ENCODE data around the gene TSPAN9. TPM values are rescaled to one million over a fixed set of nuclear protein-coding genes. Genes with fewer than 3 reads are reported as not detected.

The TSPAN9 gene
- total and polyA plus RNA-seq, 2 of the 4 experiments (the other 2 are of a cell fraction), result 17.7 to 39.1 TPM

DNA sequence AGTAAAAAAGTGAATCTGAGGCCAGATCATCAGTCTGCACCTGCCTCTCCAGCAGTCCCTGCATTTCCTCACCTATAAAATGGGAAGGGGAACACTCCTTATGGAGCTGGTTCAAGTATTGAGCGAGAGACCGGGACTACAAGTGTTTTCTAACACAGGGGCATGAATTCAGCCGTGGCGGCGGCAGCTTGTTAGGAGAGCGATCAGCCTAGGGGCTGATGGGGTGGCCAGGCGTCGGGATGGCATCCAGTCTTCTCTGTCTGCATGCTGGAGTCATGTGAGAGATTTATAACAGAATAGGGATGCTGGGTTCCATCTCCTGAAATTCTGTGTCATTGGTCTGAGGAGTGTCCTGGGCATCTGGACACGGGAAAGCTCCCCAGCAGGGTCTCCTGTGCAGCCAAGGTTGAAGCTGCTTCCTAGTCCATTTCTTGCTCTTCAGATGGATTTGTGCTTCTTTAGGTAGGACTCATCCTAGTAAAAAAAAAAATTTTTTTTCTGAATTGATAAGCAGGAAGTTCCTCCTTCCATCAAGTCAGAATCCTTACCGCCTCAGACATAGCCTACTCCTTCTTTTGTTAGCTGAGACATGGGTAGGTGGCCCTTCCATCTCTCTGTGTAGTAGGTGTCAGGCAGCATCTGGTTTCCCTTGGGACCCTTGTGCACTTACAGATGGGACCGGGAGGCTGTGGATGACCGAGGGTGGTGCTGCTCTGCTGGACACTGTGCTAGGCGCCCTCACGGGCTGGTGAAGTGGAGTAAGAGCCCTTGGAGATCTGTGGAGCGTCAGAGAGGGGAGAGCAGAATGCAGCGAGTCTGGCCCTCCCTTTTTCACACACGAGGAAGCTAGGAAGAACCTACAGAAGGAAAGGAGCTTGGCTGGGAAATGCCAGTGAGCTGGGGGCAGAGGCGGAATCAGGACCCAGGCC lies 146.7 kb downstream of the TSPAN9 start (continued):
- TF ChIP-seq SMC3 (IDR thresholded peaks at IDR 0.05; ENCODE audit: low read depth, low read length), result no peak
- no peak for TF ChIP-seq FOS (IDR thresholded peaks at IDR 0.05; ENCODE audit: low read depth, low read length)

- H3K9me1 ChIP-seq (ENCODE audit: insufficient read depth, low read length), result 0 out of 2 replicates have a peak, but pooled peaks cover 6% of the 10 kb centered on the region
- no peak overlapping the region for H3K4me2 ChIP-seq (ENCODE audit: low read depth, low read length)
- no TSS peak for BruUV-seq (replicated peaks)
- dilution Hi-C loops (cut with HindIII; ENCODE audit: low sequenced_read_pairs, unreplicated experiment), result no loop called here
- H4K91ac ChIP-seq (ENCODE audit: insufficient read depth, low read depth, low read length), result no peak overlapping the region
- no peak overlapping the region for H3K4me3 ChIP-seq (ENCODE audit: insufficient read depth, low read depth, low read length)
- H2AK5ac ChIP-seq (ENCODE audit: low read depth, low read length), result 0 out of 2 replicates have a peak overlapping the region, but pooled peaks have one; percentile 15
- peak overlapping the region; percentile 39 for H2AK9ac ChIP-seq (replicated peaks; ENCODE audit: low read depth, low read length, poor library complexity)
- no peaks in the 10 kb centered on the region for H3K27me3 ChIP-seq (ENCODE audit: control insufficient read depth, insufficient read depth, low read length)
- no peak overlapping the region for H2BK15ac ChIP-seq (ENCODE audit: low read depth, low read length)
- no peak overlapping the region for H2BK20ac ChIP-seq (ENCODE audit: low read depth, low read length)
- H3K4ac ChIP-seq (ENCODE audit: low read depth, low read length), result 0 out of 2 replicates have a peak overlapping the region, but pooled peaks have one; percentile 6
- no peak overlapping the region for H3K9ac ChIP-seq (ENCODE audit: low read depth, low read length)
- H3K23ac ChIP-seq (ENCODE audit: low read depth, low read length), result no peak overlapping the region
- no peak overlapping the region for H2BK120ac ChIP-seq (ENCODE audit: low read depth, low read length)
- no peaks in the 10 kb centered on the region for H3K36me3 ChIP-seq (ENCODE audit: control insufficient read depth, insufficient read depth, low read length)
- H2AFZ ChIP-seq (replicated peaks; ENCODE audit: low read length, poor library complexity), result no peak overlapping the region
- H3K27ac ChIP-seq (ENCODE audit: insufficient read depth, low read length), result no peak overlapping the region
- peaks cover 4% of the 10 kb centered on the region for H3K9me3 ChIP-seq (ENCODE audit: control insufficient read depth, insufficient read depth, low read length)
- CTCF ChIA-PET, result no interaction called here
- H3K4me1 ChIP-seq (ENCODE audit: control insufficient read depth, insufficient read depth, low read length), result peaks cover 13% of the 10 kb centered on the region
- peaks cover 0 to 5% of the 10 kb centered on the region in 2 experiments; a peak in 2 of 4 replicates for H3K79me1 ChIP-seq (ENCODE audit: low read depth in 1 of 2, low read length in 2 of 2)
- intact Hi-C loops (cut with micrococcal nuclease), result no loop called here
- DNase-seq (no peak), ATAC-seq (ENCODE audit: low read depth) (no peak)
- H4K5ac ChIP-seq (ENCODE audit: low read depth, low read length), result no peak overlapping the region
- POLR2A ChIA-PET (ENCODE audit: unreplicated experiment), result no interaction called here
- no peak overlapping the region for H3K18ac ChIP-seq (ENCODE audit: low read depth, low read length)
- H4K8ac ChIP-seq (ENCODE audit: low read depth in 2 of 2, low read length in 2 of 2), result no peak overlapping the region
- no peak overlapping the region for H2BK5ac ChIP-seq (ENCODE audit: low read depth, low read length, poor library complexity, severe bottlenecking)
- WGBS, 2 experiments (ENCODE audit: extremely low coverage in 2 of 2, insufficient read length in 1 of 2), result 75% methylated on average over 11 of the region's 19 CpGs; no CpG with 5 or more reads in 1 of the 2 experiments
- H4K20me1 ChIP-seq (ENCODE audit: insufficient read depth, low read length), result peaks cover 3% of the 10 kb centered on the region; the same call in 1 of the 2 replicates
- H3K56ac ChIP-seq (ENCODE audit: extremely low read depth, insufficient read depth, low read length), result no peak overlapping the region
- in situ Hi-C loops (cut with MboI; ENCODE audit: low sequenced_read_pairs), result no loop called here
- no peak overlapping the region for H3K14ac ChIP-seq (replicated peaks; ENCODE audit: low read depth, low read length)
- no peak for TF ChIP-seq CEBPB (IDR thresholded peaks at IDR 0.05; ENCODE audit: low read depth, low read length)
- no peak for TF ChIP-seq POLR2A (IDR thresholded peaks at IDR 0.05; ENCODE audit: low read depth, low read length)
- no peak for TF ChIP-seq NFE2L2 (IDR thresholded peaks at IDR 0.05; ENCODE audit: low read depth, low read length)
- TF ChIP-seq MAZ (IDR thresholded peaks at IDR 0.05; ENCODE audit: borderline replicate concordance, low read depth, low read length), result no peak
- TF ChIP-seq BHLHE40 (IDR thresholded peaks at IDR 0.05; ENCODE audit: low read depth, low read length), result no peak
- no peak for TF ChIP-seq CHD1 (IDR thresholded peaks at IDR 0.05; ENCODE audit: low read depth, low read length)
- TF ChIP-seq USF2 (IDR thresholded peaks at IDR 0.05; ENCODE audit: low read depth, low read length), result no peak
- TF ChIP-seq, protein P1, sequence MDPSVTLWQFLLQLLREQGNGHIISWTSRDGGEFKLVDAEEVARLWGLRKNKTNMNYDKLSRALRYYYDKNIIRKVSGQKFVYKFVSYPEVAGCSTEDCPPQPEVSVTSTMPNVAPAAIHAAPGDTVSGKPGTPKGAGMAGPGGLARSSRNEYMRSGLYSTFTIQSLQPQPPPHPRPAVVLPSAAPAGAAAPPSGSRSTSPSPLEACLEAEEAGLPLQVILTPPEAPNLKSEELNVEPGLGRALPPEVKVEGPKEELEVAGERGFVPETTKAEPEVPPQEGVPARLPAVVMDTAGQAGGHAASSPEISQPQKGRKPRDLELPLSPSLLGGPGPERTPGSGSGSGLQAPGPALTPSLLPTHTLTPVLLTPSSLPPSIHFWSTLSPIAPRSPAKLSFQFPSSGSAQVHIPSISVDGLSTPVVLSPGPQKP (IDR thresholded peaks at IDR 0.05; ENCODE audit: borderline replicate concordance, low read depth, low read length), result no peak
- no peak for TF ChIP-seq RCOR1 (IDR thresholded peaks at IDR 0.05; ENCODE audit: insufficient replicate concordance, low read length)
- TF ChIP-seq, protein P2, sequence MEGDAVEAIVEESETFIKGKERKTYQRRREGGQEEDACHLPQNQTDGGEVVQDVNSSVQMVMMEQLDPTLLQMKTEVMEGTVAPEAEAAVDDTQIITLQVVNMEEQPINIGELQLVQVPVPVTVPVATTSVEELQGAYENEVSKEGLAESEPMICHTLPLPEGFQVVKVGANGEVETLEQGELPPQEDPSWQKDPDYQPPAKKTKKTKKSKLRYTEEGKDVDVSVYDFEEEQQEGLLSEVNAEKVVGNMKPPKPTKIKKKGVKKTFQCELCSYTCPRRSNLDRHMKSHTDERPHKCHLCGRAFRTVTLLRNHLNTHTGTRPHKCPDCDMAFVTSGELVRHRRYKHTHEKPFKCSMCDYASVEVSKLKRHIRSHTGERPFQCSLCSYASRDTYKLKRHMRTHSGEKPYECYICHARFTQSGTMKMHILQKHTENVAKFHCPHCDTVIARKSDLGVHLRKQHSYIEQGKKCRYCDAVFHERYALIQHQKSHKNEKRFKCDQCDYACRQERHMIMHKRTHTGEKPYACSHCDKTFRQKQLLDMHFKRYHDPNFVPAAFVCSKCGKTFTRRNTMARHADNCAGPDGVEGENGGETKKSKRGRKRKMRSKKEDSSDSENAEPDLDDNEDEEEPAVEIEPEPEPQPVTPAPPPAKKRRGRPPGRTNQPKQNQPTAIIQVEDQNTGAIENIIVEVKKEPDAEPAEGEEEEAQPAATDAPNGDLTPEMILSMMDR (conservative IDR thresholded peaks at IDR 0.05; ENCODE audit: low read depth, low read length), result no peak
These were observed 147.3 kb downstream of the TSPAN9 start for GRCh38 chr12:3224530-3224903.
